ENCODE measurements around the gene CTXN3. TPM values are rescaled to one million over a fixed set of nuclear protein-coding genes. Genes with fewer than 3 reads are reported as not detected.

The CTXN3 gene
- total and polyA plus RNA-seq, 10 of the 15 experiments (the other 5 are each of a cell fraction or from before 2014, with no cell fraction given) = not detected

DNA sequence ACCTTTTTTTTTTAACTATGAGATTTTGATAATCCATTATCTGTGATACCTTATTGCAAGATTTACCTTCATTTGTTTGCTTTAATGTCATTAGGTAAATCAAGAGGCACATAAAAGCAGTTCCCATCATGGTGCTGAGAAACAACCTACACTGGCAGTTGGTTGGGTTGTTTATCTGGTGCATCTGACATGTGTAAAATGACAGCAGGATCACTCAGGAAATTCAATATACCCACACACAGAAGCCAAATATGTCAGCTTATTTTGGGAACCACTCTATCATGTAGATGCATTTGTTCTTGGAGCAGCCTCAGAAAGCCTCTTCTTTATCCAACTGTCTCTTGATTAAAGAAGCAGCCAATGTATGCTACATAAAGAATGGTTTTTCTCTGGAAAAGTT, 46.5 kb downstream of the CTXN3 start:
- no peaks in the 10 kb centered on the region for H3K79me2 ChIP-seq (ENCODE audit: control insufficient read depth, insufficient read depth, low read length)
- H3K27me3 ChIP-seq (replicated peaks in 1 of 2; ENCODE audit: control insufficient read depth in 2 of 2, insufficient read depth in 2 of 2, low read length in 1 of 2) = no peaks in the 10 kb centered on the region
- H3K4me2 ChIP-seq (ENCODE audit: control insufficient read depth, insufficient read depth) = no peak overlapping the region
- DNase-seq (ENCODE audit: low read depth, low spot score) (no peak), ATAC-seq (no peak), FAIRE-seq (no peak)
- SMC1A ChIA-PET (ENCODE audit: uncharacterized antibody, unreplicated experiment) = no interaction called here
- CTCF ChIA-PET = no interaction called here
- H2AFZ ChIP-seq (ENCODE audit: control insufficient read depth, low read depth, low read length) = no peak overlapping the region
- no peak overlapping the region for H3K27ac ChIP-seq (ENCODE audit: control insufficient read depth, insufficient read depth)
- H3K9me3 ChIP-seq (replicated peaks; ENCODE audit: control insufficient read depth, insufficient read depth, low read length) = no peaks in the 10 kb centered on the region
- BruUV-seq (replicated peaks) = no TSS peak
- in situ Hi-C loops (cut with MboI) = no loop called here
- POLR2A ChIA-PET = no interaction called here
- no peak overlapping the region for H3K9ac ChIP-seq (ENCODE audit: control insufficient read depth, insufficient read depth, low read length)
- intact Hi-C loops (cut with micrococcal nuclease; ENCODE audit: unreplicated experiment) = no loop called here
- RAD21 ChIA-PET (ENCODE audit: unreplicated experiment) = no interaction called here
- no peaks in the 10 kb centered on the region for H3K4me1 ChIP-seq (ENCODE audit: control insufficient read depth, insufficient read depth, low read length)
- H4K20me1 ChIP-seq (ENCODE audit: control insufficient read depth, insufficient read depth) = no peaks in the 10 kb centered on the region
- no peak overlapping the region for H3K4me3 ChIP-seq
- no peak for TF ChIP-seq RCOR1 (conservative IDR thresholded peaks at IDR 0.05; ENCODE audit: low read depth, low read length)
- TF ChIP-seq, protein P1, sequence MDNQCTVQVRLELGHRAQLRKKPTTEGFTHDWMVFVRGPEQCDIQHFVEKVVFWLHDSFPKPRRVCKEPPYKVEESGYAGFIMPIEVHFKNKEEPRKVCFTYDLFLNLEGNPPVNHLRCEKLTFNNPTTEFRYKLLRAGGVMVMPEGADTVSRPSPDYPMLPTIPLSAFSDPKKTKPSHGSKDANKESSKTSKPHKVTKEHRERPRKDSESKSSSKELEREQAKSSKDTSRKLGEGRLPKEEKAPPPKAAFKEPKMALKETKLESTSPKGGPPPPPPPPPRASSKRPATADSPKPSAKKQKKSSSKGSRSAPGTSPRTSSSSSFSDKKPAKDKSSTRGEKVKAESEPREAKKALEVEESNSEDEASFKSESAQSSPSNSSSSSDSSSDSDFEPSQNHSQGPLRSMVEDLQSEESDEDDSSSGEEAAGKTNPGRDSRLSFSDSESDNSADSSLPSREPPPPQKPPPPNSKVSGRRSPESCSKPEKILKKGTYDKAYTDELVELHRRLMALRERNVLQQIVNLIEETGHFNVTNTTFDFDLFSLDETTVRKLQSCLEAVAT (IDR thresholded peaks at IDR 0.05) = no peak
- no peak for TF ChIP-seq SPI1 (IDR thresholded peaks at IDR 0.05; ENCODE audit: borderline replicate concordance, insufficient read depth, low read depth, low read length)
- no peak for TF ChIP-seq ZNF24 (IDR thresholded peaks at IDR 0.05)
- no peak for TF ChIP-seq CREM (IDR thresholded peaks at IDR 0.05; ENCODE audit: low read depth)
- no peak for TF ChIP-seq KDM1A (IDR thresholded peaks at IDR 0.05; ENCODE audit: borderline replicate concordance)
- H3K36me3 ChIP-seq (ENCODE audit: control insufficient read depth in 2 of 2, insufficient read depth in 2 of 2, low read length in 1 of 2) = no peaks in the 10 kb centered on the region

DNA sequence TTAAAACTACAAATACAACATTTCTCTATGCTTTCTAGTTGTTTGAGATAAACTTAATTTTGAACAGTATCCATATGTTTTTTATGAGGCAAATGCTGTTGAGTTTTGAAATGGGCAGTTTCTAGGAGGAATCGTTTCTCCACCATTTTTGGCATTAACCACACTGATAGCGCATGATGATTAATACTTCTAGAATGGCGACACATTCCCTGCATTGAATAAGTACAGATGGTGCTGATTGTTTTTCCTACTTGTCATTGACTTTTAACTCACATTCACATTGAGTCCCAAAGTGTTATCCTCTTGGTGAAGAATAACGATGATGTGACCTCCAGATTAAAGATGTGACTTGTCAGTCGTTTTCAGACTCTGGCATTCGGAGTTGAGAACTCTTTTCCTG, 47.8 kb downstream of the CTXN3 start:
- ATAC-seq = no peak
- no TSS peak for BruUV-seq (replicated peaks)
- no peaks in the 10 kb centered on the region for H3K9me3 ChIP-seq (replicated peaks; ENCODE audit: control insufficient read depth, insufficient read depth, low read length)
- H3K4me1 ChIP-seq (ENCODE audit: control insufficient read depth, insufficient read depth, low read length) = no peaks in the 10 kb centered on the region
- no peak overlapping the region for H2AFZ ChIP-seq (ENCODE audit: control insufficient read depth, low read depth, low read length)
- no peak overlapping the region for H3K4me3 ChIP-seq
- no peak for DNase-seq (ENCODE audit: low read depth, low spot score)
- RAD21 ChIA-PET (ENCODE audit: unreplicated experiment) = no interaction called here
- whole genome bisulfite sequencing (ENCODE audit: insufficient coverage, insufficient replicate concordance, low lambda C conversion rate, missing lambda C conversion rate) = 47% methylated on average over 6 of the region's 6 CpGs
- no peak overlapping the region for H3K4me2 ChIP-seq (ENCODE audit: control insufficient read depth, insufficient read depth)
- no peaks in the 10 kb centered on the region for H3K79me2 ChIP-seq (ENCODE audit: control insufficient read depth, insufficient read depth, low read length)
- in situ Hi-C loops (cut with MboI) = no loop called here
- no peak overlapping the region for H3K9ac ChIP-seq (ENCODE audit: control insufficient read depth, insufficient read depth, low read length)
- intact Hi-C loops (cut with micrococcal nuclease; ENCODE audit: unreplicated experiment) = no loop called here
- no peaks in the 10 kb centered on the region for H3K36me3 ChIP-seq (ENCODE audit: control insufficient read depth in 2 of 2, insufficient read depth in 2 of 2, low read length in 1 of 2)
- POLR2A ChIA-PET = no interaction called here
- H4K20me1 ChIP-seq (ENCODE audit: control insufficient read depth, insufficient read depth) = no peaks in the 10 kb centered on the region
- CTCF ChIA-PET = no interaction called here
- SMC1A ChIA-PET (ENCODE audit: uncharacterized antibody, unreplicated experiment) = no interaction called here
- FAIRE-seq = no peak
- H3K27me3 ChIP-seq (replicated peaks in 1 of 2; ENCODE audit: control insufficient read depth in 2 of 2, insufficient read depth in 2 of 2, low read length in 1 of 2) = no peaks in the 10 kb centered on the region
- no peak overlapping the region for H3K27ac ChIP-seq (ENCODE audit: control insufficient read depth, insufficient read depth)
- TF ChIP-seq CBFB (IDR thresholded peaks at IDR 0.05; ENCODE audit: low read depth) = no peak
- TF ChIP-seq RB1 (IDR thresholded peaks at IDR 0.05; ENCODE audit: borderline replicate concordance) = no peak
- no peak for TF ChIP-seq POLR2AphosphoS2 (IDR thresholded peaks at IDR 0.05; ENCODE audit: low read depth, low read length)
- TF ChIP-seq SMC3 (IDR thresholded peaks at IDR 0.05; ENCODE audit: borderline replicate concordance, low read length) = no peak
- TF ChIP-seq, protein P2, sequence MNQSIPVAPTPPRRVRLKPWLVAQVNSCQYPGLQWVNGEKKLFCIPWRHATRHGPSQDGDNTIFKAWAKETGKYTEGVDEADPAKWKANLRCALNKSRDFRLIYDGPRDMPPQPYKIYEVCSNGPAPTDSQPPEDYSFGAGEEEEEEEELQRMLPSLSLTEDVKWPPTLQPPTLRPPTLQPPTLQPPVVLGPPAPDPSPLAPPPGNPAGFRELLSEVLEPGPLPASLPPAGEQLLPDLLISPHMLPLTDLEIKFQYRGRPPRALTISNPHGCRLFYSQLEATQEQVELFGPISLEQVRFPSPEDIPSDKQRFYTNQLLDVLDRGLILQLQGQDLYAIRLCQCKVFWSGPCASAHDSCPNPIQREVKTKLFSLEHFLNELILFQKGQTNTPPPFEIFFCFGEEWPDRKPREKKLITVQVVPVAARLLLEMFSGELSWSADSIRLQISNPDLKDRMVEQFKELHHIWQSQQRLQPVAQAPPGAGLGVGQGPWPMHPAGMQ (IDR thresholded peaks at IDR 0.05; ENCODE audit: borderline replicate concordance) = no peak
- TF ChIP-seq CREM (IDR thresholded peaks at IDR 0.05; ENCODE audit: low read depth) = no peak
- TF ChIP-seq POLR2AphosphoS5 (IDR thresholded peaks at IDR 0.05; ENCODE audit: low read length) = no peak
- TF ChIP-seq, protein P3, sequence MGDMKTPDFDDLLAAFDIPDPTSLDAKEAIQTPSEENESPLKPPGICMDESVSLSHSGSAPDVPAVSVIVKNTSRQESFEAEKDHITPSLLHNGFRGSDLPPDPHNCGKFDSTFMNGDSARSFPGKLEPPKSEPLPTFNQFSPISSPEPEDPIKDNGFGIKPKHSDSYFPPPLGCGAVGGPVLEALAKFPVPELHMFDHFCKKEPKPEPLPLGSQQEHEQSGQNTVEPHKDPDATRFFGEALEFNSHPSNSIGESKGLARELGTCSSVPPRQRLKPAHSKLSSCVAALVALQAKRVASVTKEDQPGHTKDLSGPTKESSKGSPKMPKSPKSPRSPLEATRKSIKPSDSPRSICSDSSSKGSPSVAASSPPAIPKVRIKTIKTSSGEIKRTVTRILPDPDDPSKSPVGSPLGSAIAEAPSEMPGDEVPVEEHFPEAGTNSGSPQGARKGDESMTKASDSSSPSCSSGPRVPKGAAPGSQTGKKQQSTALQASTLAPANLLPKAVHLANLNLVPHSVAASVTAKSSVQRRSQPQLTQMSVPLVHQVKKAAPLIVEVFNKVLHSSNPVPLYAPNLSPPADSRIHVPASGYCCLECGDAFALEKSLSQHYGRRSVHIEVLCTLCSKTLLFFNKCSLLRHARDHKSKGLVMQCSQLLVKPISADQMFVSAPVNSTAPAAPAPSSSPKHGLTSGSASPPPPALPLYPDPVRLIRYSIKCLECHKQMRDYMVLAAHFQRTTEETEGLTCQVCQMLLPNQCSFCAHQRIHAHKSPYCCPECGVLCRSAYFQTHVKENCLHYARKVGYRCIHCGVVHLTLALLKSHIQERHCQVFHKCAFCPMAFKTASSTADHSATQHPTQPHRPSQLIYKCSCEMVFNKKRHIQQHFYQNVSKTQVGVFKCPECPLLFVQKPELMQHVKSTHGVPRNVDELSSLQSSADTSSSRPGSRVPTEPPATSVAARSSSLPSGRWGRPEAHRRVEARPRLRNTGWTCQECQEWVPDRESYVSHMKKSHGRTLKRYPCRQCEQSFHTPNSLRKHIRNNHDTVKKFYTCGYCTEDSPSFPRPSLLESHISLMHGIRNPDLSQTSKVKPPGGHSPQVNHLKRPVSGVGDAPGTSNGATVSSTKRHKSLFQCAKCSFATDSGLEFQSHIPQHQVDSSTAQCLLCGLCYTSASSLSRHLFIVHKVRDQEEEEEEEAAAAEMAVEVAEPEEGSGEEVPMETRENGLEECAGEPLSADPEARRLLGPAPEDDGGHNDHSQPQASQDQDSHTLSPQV (IDR thresholded peaks at IDR 0.05) = no peak
- TF ChIP-seq SREBF2 (IDR thresholded peaks at IDR 0.05; ENCODE audit: low read length) = no peak
